ENCODE data around the gene ARSB.

DNA sequence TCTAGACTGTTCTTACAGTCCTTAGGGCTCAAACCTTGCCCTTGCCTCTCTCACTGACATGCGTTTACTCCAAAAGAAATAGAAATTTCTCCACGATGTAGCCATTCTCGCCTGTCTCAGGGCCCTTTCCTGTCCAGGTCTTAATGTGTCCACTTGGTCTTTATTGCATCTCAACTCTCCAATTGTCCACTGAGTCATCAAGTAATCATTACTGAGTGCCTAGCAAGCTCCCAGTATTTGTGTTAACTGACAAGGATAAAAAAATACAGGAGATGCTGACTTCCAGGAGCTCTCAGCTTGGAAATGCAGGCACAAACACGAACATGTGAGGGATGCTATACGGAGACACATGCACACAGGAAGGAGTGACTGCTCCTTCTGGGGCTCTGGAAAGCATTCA, 147.3 kb downstream of the ARSB start:
- TF ChIP-seq POLR2AphosphoS5 (IDR thresholded peaks at IDR 0.05) (no peak), CTCF (IDR thresholded peaks at IDR 0.05) (no peak), POLR2A (IDR thresholded peaks at IDR 0.05) (no peak)

Measured in transverse colon (tissue), 4 donors.